ENCODE data around the gene TSPYL1. TPM values are rescaled to one million over a fixed set of nuclear protein-coding genes. Genes with fewer than 3 reads are reported as not detected.

The TSPYL1 gene
- total RNA-seq, 1 experiment from 2014 or later: 73.1 TPM

DNA sequence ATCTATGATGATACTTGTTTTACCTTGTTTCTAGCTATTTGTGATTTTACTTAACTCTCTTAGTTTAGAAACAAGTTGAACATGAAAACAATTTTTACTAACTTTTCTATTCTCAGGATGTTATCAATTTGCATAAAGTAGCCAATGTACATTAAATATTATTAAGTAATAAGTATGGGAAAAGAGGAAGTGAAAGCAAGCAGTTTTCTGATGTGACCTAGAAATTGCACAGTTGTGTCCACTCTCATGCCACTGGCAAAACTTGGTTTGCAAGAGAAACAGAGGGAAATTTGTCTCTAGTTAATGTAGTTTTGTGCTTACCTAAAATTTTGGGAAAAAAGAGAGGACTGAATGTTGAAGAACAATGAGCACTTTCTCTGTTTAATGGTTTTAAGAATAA, 19.2 kb upstream of the TSPYL1 start:
- no peak for DNase-seq
- Histone ChIP-seq H4K20me1 (ENCODE audit: insufficient read depth) (no peaks in the 10 kb centered on the region), H3K4me3 (no peak overlapping the region), H3F3A (ENCODE audit: insufficient read depth, low read depth) (no peaks in the 10 kb centered on the region), H3K27me3 (ENCODE audit: insufficient read depth, low read depth) (no peaks in the 10 kb centered on the region), H3K4me1 (replicated peaks; ENCODE audit: insufficient read depth) (no peaks in the 10 kb centered on the region), H3K36me3 (ENCODE audit: low read depth) (no peaks in the 10 kb centered on the region), H3K27ac (no peak overlapping the region), H3K4me2 (no peak overlapping the region), H3K9me3 (ENCODE audit: insufficient read depth, low read depth) (no peaks in the 10 kb centered on the region; the same call in 1 of the 2 replicates), H3K79me2 (ENCODE audit: low read depth) (no peaks in the 10 kb centered on the region), H2AFZ (no peak overlapping the region), H3K9me2 (ENCODE audit: insufficient read depth) (no peaks in the 10 kb centered on the region)
- POLR2A ChIA-PET (ENCODE audit: unreplicated experiment): no interaction called here
- TF ChIP-seq, protein P1, sequence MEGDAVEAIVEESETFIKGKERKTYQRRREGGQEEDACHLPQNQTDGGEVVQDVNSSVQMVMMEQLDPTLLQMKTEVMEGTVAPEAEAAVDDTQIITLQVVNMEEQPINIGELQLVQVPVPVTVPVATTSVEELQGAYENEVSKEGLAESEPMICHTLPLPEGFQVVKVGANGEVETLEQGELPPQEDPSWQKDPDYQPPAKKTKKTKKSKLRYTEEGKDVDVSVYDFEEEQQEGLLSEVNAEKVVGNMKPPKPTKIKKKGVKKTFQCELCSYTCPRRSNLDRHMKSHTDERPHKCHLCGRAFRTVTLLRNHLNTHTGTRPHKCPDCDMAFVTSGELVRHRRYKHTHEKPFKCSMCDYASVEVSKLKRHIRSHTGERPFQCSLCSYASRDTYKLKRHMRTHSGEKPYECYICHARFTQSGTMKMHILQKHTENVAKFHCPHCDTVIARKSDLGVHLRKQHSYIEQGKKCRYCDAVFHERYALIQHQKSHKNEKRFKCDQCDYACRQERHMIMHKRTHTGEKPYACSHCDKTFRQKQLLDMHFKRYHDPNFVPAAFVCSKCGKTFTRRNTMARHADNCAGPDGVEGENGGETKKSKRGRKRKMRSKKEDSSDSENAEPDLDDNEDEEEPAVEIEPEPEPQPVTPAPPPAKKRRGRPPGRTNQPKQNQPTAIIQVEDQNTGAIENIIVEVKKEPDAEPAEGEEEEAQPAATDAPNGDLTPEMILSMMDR (conservative IDR thresholded peaks at IDR 0.05): no peak
- no peak for TF ChIP-seq EZH2 (IDR thresholded peaks at IDR 0.05; ENCODE audit: low read depth)
- CTCF ChIA-PET: interaction anchor here (0.7 kb wide), 1 partner anchor 122 kb away, joined by 4 read pairs; no protein-coding TSS in a partner anchor
- intact Hi-C loops (cut with micrococcal nuclease; ENCODE audit: unreplicated experiment): no loop called here
- BruUV-seq (replicated peaks): no TSS peak

GRCh38 chr6:116298273-116298672, 18.5 kb upstream of the TSPYL1 start:
- H3F3A ChIP-seq (ENCODE audit: insufficient read depth, low read depth): no peaks in the 10 kb centered on the region
- no peaks in the 10 kb centered on the region; the same call in 1 of the 2 replicates for H3K9me3 ChIP-seq (ENCODE audit: insufficient read depth, low read depth)
- no peak overlapping the region for H3K27ac ChIP-seq
- CTCF ChIA-PET: interaction anchor here (0.7 kb wide), 1 partner anchor 123 kb away, joined by 4 read pairs; no protein-coding TSS in a partner anchor
- H3K79me2 ChIP-seq (ENCODE audit: low read depth): no peaks in the 10 kb centered on the region
- no peak overlapping the region for H3K4me3 ChIP-seq
- H4K20me1 ChIP-seq (ENCODE audit: insufficient read depth): no peaks in the 10 kb centered on the region
- TF ChIP-seq, protein P1 (conservative IDR thresholded peaks at IDR 0.05): no peak
- TF ChIP-seq EZH2 (IDR thresholded peaks at IDR 0.05; ENCODE audit: low read depth): no peak
- H3K9me2 ChIP-seq (ENCODE audit: insufficient read depth): no peaks in the 10 kb centered on the region
- POLR2A ChIA-PET (ENCODE audit: unreplicated experiment): no interaction called here
- no peak overlapping the region for H3K4me2 ChIP-seq
- H3K36me3 ChIP-seq (ENCODE audit: low read depth): no peaks in the 10 kb centered on the region
- DNase-seq: no peak
- no peaks in the 10 kb centered on the region for H3K4me1 ChIP-seq (replicated peaks; ENCODE audit: insufficient read depth)
- no peak overlapping the region for H2AFZ ChIP-seq
- no TSS peak for BruUV-seq (replicated peaks)
- intact Hi-C loops (cut with micrococcal nuclease; ENCODE audit: unreplicated experiment): no loop called here
- no peaks in the 10 kb centered on the region for H3K27me3 ChIP-seq (ENCODE audit: insufficient read depth, low read depth)

DNA sequence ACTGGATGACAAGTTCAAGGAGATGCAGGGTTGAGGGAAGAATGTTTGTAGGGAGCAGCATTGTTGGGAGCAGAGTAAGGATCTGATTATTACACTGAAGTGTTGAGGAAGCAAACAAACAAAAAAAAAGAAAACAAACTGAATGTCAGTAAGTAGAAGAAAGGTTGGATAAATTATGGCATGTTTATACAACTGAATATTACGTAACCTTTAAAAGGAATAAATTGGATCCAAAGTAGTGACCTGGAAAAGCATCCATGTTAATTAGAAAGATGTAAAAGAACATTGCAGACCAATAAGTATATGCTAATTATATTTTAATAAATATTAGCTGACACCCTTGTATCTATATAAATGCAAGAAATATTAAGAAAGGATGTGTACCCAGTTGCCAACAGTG, 12.8 kb upstream of the TSPYL1 start:
- CTCF ChIA-PET: no interaction called here
- intact Hi-C loops (cut with micrococcal nuclease; ENCODE audit: unreplicated experiment): no loop called here
- no peaks in the 10 kb centered on the region for H3K9me3 ChIP-seq (ENCODE audit: insufficient read depth, low read depth)

More for the DNA sequence above, 12.8 kb upstream of the TSPYL1 start:
- Histone ChIP-seq H2AFZ (no peak overlapping the region), H4K20me1 (ENCODE audit: insufficient read depth) (no peaks in the 10 kb centered on the region), H3K79me2 (ENCODE audit: low read depth) (no peaks in the 10 kb centered on the region), H3K4me3 (no peak overlapping the region), H3K27me3 (ENCODE audit: insufficient read depth, low read depth) (no peaks in the 10 kb centered on the region), H3K27ac (no peak overlapping the region), H3K4me1 (replicated peaks; ENCODE audit: insufficient read depth) (no peaks in the 10 kb centered on the region), H3K4me2 (no peak overlapping the region), H3K36me3 (ENCODE audit: low read depth) (no peaks in the 10 kb centered on the region), H3F3A (ENCODE audit: insufficient read depth, low read depth) (no peaks in the 10 kb centered on the region), H3K9me2 (ENCODE audit: insufficient read depth) (no peaks in the 10 kb centered on the region)
- no TSS peak for BruUV-seq (replicated peaks)
- no peak for DNase-seq
- POLR2A ChIA-PET (ENCODE audit: unreplicated experiment): no interaction called here
- TF ChIP-seq, protein P1 (conservative IDR thresholded peaks at IDR 0.05): no peak
- TF ChIP-seq EZH2 (IDR thresholded peaks at IDR 0.05; ENCODE audit: low read depth): no peak
